Stimulated activated CD4-positive, alpha-beta T cell treated with anti-CD3 and anti-CD28 coated beads, Interleukin-12 subunit alpha, Interleukin-12 subunit beta, amount 100 ng/mL, for 24 hours (primary cell): ENCODE results near the gene GUCA2A.

ENCODE experiments used
- DNase-seq, 2 experiments: peaks; one replicate each; pipeline ENCODE4 v3.0.0-alpha.2; 2020; ENCODE audit warnings: low read depth in 2 of 2

The GUCA2A gene

DNA sequence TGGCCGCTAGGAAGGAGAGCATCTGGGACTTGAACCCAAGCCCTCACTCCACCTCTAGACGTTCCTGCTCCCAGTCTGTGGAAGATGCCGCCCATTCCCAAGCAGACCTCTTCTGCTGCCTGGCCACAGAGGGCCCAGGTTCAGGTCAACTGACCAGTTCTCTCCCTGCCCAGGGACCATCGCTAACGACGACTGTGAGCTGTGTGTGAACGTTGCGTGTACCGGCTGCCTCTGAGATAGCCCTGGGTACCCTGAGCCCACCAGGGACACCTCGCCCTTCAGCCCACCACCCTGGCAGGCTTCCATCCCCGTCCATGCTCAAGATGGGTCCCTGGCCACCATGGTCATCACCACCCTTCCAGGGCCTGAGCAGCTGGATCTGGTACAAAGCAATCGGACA, 9.2 kb downstream of the GUCA2A start:
- no peak for DNase-seq

DNA sequence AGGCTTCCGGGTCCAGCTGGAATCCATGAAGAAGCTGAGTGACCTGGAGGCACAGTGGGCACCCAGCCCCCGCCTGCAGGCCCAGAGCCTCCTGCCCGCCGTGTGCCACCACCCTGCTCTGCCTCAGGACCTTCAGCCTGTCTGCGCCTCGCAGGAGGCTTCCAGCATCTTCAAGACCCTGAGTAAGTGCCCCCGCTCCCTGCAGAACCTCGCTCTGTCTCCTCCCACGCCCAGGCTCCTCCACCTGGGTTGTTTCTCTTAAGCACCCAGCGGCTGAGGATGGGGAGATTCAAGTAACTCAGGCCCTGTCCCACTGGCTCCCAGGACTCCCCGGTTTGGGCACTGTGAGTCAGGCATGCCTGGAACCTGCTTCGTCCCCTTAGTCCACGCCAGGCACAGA, 9.9 kb downstream of the GUCA2A start:
- DNase-seq, result no peak

DNA sequence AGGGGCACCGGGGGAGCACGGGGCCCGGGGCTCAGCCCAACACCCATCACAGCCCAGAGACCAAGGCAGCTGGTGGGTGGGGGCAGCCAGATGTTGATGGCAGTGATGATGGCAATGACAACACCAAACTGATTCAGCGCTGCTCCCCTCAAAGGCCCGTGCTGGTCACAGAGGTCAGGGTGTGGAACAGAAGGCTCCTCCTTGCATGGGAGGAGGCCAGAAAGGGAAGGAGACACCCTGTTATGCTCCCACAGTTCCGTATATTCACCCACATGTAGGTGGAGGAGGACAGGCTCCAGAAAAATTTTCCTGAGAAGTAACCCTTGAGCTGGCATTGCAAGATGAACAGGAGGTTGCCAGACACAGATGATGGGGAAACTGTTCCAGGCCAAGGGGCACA, 10.9 kb downstream of the GUCA2A start:
- no peak for DNase-seq

DNA sequence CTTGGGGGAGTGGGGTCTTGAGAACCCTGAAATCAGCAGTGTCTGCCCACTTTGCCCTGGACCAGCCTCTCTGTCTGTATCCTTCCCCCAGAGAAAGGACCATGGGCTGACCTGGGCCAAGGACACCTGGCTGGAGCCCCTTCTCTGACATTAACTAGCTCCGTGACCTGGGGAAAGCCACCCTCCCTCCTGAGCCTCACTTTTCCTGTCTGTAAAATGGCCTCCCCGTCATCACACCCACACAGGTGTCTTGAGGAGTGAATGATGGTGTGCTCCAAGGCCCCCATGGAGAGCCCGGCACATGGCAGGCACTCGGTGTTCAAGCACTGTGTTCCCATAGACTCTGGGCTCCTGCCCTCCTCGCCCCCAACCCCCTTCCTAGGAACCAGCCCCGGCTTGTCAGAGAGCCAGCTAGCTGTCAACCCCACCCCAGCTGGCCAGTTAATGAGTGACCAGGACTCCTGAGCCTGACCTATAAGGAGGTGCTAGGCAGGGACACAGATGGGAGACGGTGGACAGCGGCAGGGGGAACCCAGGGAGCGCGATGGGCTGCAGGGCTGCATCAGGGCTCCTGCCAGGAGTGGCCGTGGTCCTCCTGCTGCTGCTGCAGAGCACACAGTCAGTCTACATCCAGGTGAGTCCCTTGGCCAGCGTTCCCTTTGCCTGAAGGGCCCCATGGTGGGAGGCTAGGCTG, 11.5 kb downstream of the GUCA2A start, which contains the start of gene GUCA2B:
Gene GUCA2B, plus strand, starts transcription at position 504 of the 694 bp plus-strand sequence. Its CDS starts 41 bp downstream, at position 545.
- DNase-seq, result no peak

DNA sequence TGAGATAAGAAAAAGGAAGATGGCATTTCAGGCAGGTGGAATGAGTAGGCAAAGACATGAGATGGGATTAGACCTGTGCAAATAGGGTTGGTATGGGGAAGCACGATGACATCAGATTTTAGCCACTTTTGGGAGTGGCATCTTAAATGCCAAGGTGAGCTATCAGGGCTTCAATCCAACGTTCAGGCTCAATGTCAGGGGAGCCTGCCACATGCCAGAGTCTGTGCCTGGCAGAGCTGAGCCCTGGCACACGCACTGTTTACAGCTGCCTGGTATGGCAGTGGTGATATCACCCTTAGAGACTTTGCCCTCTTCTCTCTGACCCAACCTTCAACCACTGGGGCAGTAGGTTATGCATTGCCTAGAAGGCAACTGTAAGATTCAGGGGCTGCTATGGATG, 12.4 kb downstream of the GUCA2A start:
- no peak for DNase-seq

DNA sequence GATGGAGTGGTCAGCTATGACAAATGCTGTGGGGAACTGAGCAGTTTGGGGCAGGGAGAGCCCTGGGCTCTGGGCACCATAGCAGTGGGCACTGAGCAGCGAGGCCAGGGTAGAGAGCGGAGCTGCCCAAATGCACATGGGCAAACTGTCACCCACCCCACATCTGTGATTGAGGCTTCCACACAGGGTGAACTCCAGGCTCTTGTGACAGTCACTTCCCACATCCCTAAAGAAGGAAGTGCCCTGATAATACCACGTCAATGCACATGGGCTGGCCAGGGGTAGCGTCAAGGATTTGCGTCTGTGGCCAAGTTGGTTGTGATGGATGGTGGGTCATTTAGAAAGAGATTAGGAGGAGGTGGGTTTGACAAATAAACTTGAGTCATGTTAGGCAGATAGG, 13.9 kb downstream of the GUCA2A start:
- no peak for DNase-seq

DNA sequence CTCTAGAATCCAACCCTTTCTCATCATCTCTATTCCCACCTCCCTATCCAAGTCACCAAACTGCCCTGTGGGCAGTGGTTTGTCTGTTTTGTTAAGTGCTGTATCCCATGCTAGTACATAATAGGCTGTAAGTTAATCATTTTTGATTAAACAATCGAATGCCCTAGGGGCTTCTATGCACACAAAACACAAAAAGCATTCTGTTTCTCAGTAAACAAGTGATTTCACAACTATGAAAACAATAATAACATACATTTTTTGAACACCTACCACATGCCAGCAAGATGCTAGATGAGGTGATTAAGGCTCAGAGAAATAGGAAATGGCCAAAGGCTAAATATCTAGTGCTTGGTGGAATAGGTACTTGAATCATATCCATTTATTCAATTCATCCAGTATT, 16.4 kb downstream of the GUCA2A start:
- DNase-seq, result no peak

DNA sequence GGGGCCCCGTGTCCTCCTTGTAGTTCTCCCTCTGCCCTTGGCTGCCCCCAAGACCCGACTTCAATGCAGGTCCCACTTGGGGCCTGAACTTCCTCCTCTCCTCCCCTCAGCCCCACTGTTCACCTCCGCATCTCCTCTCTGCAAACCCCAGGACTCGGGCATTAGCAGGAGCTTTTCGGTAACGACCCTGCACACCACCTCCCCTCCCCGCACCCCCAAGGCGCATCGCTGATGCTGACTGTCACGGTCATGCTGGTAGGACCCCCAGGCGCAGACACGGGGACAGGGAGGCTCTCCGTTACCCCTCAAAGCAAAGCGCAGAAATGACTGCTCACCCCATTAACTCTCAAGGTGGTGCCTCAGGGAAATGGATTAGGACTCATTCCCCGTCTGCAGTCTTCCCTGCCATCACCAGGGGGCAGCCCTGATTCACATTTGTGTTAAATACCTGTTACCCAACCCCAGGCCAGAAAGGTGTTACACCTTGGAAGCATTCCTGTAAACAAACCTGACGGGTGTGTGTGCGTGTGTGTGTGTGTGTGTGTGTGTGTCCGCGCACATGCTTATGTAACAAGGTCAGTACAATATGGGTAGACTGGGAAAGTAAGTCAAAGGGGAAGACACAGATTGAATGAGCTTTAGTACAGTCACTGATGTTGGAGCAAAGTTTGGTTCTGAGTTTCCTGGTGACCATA, 17.8 kb downstream of the GUCA2A start:
- peak; percentile 31 to 70 for DNase-seq

DNA sequence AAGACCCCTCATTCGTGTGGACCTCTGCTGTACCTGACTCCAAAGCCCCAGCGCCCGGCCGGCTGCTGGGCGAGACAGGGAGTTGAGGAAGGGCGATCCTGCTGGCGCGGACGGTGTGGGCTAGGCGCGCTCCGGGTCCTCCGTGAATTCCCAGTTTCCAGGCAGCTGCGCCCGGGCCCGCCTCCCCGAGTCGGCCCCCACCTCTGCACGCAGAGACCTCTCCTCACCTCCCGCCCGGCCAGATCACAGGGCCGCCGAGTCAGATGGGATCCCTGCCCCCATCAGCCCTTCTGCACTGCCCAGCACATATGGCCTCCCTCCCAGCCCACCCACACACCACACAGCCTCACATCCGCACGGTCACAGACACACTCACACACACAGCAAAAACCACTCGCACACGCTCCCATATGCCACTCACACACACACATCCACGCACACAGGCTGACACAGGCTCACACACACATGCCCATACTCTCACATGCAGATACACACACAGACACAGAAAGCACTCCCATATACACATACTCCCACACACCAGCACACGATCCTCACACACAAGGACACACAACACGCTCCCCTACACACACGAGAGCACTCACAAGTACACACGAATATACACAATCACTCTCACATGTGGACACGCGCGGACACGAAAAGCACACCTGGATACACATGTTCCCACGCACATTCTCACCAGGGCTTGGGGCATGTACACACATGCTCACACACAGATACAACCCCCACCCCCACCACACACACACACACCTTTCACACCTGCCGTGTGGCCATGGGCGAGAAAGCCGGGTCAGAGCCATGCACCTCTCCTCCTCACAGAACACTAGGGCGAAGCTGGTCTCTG, 18.6 kb downstream of the GUCA2A start:
- no peak for DNase-seq

DNA sequence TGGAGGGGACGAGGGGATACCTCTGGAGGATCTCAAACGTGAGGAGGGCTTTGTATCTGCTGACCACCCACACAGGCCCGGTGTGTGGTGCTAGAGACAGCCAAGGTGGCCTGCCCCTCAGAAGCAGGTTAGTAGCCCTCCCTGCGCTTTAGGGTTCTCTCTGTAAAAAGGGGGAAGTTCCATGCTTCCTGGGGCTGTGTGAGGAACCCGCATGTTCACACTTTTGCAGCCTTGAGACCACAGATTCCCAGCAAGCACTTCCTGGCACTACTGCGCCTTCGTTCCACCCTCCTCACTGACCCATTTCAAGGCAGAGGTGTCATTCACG, 19.2 kb downstream of the GUCA2A start:
- DNase-seq, result no peak

DNA sequence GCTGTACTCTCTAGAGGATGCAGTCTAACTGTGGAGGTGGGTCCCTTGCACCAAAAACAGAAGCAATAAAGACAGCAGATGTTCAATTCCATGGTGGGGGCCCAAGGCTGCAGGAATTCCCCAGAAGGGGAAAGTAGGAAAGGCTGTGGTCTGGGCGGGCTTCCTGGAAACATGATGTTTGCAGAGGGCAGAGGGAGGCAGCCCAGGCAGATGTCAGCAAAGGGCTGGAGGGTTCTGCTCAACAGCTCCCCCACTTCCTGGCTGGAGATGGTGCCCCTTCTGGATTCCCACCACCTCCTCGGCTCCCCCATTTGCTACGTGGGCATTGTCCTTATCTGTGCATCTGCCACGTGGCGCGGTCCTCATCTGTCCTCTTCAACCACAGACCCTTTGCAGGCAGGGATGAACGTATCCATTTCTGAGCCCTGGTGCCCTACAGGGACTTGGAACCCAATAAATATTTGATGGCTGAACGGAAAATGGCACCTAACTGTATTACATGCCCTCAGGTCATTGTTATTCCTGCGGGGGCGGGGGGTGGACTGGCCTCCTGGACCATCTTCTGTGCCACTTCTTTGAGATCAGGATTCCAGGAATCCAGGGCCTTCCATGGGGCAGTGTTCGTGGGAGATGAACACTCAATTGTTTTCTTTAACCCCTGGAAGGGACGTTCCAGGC, 19.7 kb downstream of the GUCA2A start:
- no peak for DNase-seq

DNA sequence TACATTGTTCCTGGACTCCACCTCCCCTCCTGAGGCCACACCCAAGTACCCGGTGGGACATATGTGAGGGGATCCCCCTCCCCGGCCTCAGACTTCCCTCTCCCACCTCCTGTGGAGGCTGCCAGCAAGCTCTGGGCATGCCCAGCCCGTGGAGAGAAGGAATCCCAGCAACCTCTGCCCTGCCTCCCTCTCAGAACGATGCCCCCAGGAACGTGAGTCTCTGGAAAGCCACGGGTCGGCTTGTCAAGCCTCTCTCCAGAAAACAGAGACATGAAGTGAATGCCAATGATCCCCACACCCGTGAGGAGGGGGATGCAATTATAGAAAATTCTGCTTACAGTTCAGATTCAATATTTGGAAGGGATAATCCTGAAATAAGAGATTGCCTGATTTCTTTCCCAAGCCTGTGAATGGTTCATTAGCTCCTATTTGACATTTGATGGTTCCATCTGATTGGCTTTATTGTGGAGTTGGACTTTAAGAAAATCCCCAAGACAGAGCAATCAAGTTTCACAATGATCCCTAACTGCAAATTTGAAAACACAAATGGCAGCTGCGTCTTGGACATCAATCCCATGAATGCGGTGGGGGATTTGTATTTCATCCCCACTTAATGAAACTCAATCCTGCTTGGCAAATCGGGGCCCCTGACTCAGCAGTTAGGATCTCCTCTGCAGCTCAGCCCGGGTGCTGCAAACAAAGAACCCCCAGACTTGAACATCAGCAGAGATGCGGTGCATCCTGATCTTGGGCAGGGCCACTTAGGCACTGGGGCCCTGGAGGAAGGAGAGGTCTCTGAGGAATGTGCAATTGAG, 20.4 kb downstream of the GUCA2A start:
- DNase-seq, result no peak

DNA sequence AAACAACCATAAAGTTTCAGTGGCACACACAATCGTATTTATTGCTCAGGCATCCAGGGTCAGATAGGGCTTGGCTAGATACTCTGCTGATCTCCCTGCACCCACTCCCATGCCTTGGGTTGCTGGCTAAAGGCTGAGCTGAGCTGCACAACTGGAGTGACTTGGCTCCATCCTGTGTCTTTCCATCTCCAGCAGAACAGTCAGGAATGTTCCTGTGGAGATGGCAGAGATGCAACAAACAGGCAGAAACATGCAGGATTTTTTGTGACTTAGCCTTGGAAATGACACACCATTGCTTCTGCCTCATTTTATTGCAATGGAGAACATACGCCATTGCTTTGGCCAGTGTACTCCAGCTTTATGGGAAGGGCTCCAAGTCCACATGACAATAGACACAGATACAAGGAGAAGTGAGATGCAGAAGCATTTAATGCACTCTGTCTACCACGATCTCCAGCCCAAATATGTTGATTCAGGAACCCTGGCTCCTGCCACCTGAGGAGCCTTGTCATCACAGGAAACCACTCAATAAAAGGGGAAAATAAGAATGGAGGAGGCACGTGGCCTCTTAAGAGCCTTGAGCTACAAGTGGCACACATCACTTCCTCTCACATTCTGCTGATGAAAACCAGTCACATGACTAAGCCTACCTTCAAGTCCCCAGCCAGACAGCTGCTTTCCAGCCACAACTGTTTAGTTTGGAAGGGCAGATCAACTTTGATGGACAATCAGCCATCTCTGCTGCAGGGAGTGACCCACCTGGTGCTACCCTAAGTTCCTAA, 21.5 kb downstream of the GUCA2A start:
- DNase-seq, result no peak

DNA sequence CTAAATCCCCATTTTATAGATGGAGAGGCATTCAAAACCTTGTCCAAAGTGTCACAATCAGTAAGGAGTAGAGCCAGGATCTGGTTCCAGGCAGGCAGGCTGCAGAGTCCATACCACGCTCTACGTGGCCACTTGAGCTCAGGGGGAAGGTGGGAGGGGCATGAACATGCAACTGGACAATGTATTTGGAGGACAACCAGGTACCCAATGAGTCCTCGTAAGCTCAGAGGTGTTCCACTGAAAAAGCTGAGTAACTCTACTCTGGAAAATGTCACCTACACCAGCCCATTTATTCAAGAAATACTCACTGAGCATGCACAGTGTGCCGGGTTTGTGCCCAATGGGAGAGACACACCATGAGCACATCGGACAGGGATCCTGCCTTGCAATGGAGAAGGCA, 22.6 kb downstream of the GUCA2A start:
- DNase-seq, result no peak

DNA sequence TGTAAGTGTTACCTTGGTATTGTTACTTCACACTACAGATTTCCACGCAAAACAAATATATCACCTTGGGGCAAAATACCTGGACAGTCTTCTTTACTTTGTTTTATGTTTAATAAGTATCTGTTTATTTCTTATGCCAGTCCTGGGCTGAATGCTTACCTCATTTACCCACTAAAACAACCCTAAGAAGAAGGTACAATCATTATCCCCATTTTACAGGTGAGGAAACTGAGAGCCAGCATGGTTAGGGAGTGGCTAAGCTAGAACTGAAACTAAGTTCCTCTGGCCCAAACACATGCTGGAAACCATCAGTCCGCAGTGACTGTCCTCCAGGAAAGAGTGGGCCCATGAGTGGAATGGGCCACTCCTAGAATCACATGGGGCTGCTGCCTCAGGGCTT, 24.4 kb downstream of the GUCA2A start:
- no peak for DNase-seq

DNA sequence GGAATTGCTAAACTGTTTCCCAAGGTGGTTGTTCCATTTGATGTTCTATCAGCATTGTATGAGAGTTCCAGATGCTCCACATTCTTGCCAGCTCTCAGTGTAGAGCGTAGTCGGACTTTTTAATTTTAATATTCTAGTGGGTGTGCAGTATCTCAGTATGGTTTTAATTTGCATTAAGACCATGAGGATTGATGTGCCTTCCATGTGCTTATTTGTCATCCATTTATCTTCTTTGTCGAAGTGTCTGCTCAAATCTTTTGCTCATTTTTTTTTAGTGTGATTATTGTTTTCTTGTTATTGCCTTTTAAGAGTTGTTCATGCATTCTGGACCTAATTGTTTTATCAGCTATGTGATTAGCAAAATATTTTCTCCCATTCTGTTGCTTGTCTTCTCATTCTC, 25.1 kb downstream of the GUCA2A start:
- no peak for DNase-seq

DNA sequence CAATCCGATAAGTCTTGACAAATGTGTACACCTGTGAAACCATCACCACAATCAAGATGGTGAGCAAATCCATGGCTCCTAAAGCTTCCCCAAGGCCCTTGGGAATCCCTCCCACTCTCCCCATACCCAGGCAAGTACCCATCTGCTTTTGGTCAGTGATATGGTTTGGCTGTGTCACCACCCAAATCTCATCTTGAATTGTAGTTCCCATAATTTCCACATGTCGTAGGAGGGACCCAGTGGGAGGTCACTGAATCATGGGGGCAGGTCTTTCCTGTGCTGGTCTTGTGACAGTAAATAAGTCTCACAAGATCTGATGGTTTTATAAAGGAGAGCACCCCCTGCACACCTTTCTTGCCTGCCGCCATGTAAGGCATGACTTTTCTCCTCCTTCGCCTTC, 26.0 kb downstream of the GUCA2A start:
- DNase-seq, result no peak

DNA sequence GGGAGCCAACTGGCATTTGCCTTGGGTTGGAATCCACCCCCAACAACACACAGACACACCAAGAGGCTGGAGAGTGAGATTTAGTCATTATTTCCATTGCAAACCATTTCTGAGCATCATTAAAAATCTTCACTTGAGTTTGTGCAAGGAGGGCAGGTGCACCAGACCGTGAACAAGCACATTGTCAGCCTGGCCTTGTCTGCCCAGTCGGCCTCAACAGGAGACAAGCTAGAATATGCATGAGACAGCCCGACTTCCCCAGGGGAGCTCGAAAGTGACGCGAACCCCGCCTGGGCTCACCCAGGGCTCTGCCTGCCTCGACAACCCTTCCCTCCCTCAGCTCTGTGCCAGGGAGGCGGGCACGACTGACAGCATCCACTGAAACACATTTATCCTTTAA, 26.8 kb downstream of the GUCA2A start:
- DNase-seq, result no peak

DNA sequence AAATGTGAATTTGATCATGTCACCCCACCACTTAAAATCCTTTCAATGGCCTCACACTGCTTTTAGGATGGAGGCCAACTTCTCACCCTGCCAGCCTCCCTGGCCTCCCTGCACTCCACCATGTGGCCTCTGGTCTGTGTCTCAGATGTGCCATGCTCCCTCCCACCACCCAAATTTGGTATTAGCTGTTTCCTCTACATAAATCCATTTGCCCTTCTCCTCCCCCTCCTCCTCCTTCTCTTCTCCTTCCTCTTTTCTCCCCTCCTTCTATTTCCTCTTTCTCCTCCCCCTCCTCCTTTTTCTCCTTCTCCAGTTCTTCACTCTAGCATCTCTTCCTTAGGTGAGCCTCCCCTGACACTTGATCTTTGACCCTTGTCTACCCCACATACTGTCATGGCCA, 28.1 kb downstream of the GUCA2A start:
- DNase-seq, result no peak

DNA sequence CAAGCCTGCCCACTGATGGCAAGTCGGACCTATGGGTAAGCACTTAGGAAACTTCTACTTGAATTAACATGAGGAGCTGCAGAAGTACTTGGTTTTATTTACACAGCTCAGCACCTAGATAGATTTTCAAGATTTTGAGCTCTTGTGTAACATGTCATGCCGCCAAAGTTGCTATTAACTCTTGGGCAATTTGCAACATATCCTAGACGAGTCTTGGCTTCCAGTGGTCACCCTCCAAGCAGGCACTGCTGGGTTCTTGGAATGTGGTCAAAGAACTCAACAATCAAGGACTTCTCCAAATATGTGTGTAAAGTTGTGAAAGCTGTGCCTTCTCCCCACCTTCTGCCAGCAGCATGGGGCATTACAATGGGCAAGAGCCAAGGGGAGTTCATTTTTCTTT, 29.1 kb downstream of the GUCA2A start:
- no peak for DNase-seq
